NCI-H82 treated with DMSO at 0.1 percent for 48 hours (cell line): ENCODE results near the gene ECSIT.

ENCODE experiments used
- DNase-seq: peaks from one replicate; lab custom pipeline; 2025; ENCODE audit not compliant: unreplicated experiment; lab: John Stamatoyannopoulos, UW

ECSIT gene

GRCh38 chr19:11505504-11506100 is 23.3 kb downstream of the ECSIT start, which contains the start of gene ZNF653:
Gene ZNF653, minus strand, starts transcription at chr19:11505839. Its CDS starts 53 bp downstream, at chr19:11505786.
- DNase-seq, result peak; percentile 81

- peak; percentile 83 for DNase-seq
Observed at GRCh38 chr19:11505032-11505503, 23.9 kb downstream of the ECSIT start.

- no peak for DNase-seq
Observed at GRCh38 chr19:11504502-11505031, 24.4 kb downstream of the ECSIT start.

GRCh38 chr19:11499890-11500420 is 29.0 kb downstream of the ECSIT start:
- no peak for DNase-seq

- no peak for DNase-seq
Observed at GRCh38 chr19:11499220-11499726, 29.7 kb downstream of the ECSIT start.

- DNase-seq, result peak; percentile 1
Observed at GRCh38 chr19:11496391-11497163, 32.4 kb downstream of the ECSIT start.

DNA sequence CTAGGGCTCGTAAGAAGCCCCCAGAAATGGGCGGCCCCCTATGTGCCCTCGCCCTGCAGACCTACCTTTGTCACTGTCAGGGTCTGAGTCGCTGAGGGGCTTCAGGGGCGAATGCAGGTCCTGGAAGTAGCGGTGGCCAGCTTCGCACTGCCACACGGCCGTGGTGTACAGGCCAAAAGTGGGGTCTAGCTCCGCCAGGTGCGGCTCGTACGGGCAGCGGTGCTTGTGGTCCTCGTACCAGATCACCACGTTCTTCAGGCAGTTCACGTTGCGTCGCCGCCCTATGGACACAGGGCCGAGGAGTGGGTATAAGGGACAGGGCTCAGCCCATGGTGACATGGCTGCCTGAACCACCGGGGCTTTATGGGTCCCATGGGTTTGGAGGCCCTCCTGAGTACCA is 33.0 kb downstream of the ECSIT start:
- no peak for DNase-seq

DNA sequence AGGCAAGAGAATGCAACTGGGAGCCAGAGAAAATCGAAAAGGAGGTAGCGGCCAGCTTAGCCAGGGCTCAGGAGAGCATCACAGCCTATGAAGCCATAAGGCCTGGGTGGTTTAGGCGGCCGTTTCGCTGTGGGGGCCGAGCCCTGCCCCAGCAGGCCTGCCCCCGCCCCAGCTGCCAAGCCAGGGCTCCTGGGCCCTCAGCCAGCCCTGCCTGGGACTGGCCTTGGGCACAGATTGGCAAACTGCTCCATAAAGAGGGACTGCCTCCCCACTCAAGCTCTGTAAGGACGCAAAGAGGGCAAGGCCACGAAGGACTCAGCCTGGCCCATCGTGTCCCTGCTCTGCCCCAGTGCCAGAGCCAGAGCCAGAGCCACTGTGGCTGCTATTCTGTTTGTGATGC is 33.5 kb downstream of the ECSIT start:
- DNase-seq, result no peak

DNA sequence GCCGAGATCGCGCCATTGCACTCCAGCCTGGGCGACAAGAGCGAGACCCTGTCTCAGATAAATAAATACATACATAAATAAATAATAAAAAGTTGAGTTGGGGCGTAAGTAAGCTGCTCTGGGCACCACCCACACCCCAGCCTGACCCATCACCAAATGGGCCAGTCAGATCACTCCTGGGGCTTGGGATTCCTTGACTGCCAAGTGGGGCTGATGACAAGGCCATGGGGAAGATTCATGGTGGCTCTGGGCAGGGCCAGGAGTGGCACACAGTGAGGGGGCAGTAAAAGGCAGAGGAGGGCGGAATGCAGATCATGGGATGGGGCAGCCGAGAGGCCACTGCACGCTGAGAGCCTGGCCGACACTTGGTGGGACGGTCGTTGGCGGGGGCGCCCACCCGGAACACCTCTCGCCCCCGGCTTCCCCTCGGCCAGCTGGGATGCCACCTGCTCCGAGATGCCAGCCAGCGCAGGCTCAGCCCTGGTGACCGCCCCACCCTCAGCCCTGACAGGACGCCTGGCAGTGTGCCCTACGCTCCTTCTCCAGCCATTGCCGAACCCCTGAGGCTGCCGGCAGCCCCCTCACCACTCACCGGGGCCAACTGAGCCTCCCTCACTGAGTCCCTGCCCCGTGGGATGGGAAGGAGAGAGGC is 34.2 kb downstream of the ECSIT start:
- no peak for DNase-seq

- DNase-seq, result no peak
Observed at GRCh38 chr19:11489378-11489777, 39.6 kb downstream of the ECSIT start.

DNA sequence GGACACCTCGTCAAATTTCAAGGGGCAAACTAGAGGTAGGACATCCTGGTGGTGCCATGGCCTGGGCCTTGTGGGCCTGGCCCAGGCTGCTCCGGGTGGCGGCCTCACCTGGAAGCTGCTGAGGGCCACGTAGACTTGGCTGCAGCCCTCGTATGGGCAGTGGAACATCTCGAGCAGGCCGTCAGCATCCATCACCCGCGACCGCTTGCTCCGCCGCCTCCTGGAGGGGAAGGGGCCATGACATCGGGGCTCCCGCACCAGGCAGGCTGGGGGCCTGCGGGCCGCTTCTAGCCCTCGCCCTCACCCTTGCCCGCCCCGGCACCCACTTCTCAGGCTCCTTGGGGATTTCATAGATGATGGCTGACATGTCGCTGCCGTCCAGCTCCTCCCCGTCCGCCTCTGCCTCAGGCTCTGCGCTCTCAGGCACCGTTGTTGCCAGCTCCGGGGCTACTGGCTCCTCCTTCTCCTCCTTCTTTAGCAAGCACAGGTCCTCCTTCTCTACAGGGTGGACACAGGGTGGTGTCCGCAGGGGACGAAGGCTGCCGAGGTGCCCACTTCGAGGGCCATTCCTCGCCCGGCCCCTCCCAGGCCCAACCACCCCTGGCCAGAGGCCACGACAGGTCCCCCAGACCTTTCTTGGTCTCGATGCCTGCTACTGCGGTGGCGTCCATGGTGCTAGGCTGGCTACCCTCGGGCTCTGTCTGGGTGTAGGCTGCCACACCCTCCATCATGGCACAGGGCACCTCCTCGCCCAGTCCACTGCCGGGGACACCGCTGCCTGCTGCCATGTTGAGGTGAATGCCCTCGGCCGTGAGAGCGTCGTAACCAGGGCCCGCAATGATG is 42.1 kb downstream of the ECSIT start:
- DNase-seq, result no peak

GRCh38 chr19:11485245-11485837 is 43.6 kb downstream of the ECSIT start:
- DNase-seq, result no peak

DNA sequence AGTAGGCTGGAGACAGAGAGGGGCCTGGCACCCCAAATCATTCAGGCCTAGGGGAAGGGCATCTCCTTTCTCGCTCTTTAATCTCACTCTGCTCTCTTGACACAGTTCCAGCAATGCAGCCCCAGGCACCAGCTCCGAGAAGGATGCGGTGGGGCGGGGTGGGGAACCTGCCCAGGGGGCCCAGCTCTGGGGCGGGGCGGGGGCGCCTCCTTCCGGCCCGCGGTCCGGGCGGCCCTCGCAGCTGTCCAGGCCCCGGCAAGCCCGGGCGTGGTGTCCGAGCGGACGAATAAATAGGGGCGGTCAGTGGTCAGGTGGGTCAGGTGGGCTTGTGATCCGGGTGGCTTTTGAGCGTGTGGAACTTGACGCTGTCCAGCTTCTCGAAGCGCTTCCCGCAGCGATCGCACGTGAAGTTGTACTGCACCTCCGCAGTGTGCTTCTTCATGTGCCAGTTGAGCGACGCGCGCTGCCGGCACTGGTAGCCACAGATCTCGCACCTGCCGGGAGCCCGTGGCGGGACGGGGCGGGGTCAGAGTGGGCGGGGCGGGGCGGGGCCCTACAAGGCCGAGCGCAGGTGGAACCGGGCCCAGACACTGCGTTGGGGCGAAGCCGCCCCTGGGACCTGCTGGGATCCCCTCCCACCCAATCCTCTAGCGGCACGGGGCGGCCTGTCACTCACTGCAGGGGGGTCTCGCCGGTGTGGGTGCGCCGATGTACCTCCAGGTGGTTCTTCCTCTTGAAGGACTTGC is 45.4 kb downstream of the ECSIT start:
- DNase-seq, result no peak

GRCh38 chr19:11482384-11483050 is 46.4 kb downstream of the ECSIT start:
- peak; percentile 54 for DNase-seq

DNA sequence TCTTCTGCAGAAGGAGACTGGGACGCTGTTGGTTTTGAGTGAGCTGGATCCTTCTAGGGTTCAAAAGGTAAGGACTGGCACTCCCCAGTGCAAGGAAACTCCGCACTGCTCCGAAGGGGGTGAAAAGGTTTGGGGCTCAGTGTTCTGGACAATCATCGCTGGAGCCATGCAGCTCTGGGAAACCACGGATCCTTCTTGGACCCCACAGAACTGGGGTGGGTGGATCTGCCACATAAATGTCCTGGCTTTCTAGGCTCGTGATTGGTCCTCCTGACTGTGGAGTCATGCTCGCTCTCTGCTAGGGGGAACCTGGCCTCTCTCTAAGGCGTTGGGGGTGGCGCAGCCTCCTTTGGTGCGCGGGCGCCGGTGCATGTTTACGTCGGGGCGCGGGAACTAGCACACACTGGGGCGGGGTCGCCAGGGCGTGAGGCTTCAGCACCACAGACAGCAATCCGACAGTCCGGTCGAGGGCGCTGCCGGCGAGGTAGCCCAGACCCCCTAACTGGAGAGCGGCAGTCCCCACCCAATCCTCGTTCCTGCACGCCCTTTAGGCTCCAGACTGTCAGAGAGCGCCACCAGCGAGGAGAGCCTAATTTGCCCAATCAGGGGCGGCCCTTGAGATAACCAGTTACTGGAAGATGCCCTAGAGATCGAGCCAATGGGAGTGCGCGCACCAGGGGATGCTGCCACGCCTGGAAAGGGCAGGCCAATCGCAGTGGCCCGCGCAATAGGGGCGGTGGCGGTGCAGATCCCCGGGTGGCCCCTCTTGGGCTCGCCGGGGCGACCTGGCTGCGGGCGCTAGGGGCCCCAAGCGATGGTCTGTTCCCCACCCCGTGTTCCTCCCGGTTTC is 47.2 kb downstream of the ECSIT start:
- DNase-seq, result peak; percentile 90

- DNase-seq, result peak; percentile 7
Observed at GRCh38 chr19:11480715-11481533, 48.0 kb downstream of the ECSIT start, which contains the start of gene ELAVL3. Gene ELAVL3, minus strand, starts transcription at chr19:11481046. Its CDS starts 438 bp downstream, at chr19:11480608.
